SK-N-SH (cell line): ENCODE data around the gene NAP1L1. TPM values are rescaled to one million over a fixed set of nuclear protein-coding genes. Genes with fewer than 3 reads are reported as not detected.

Source experiments
- CTCF ChIA-PET: fragments of 300-600, 350-600 bp; formaldehyde crosslinking; extraction: SDS; loops from one replicate; lab custom pipeline; 2021; lab: Yijun Ruan, JAX
- POLR2A ChIA-PET: fragments of 350-600 bp; sonication (Branson Sonifier 250); formaldehyde crosslinking; extraction: SDS; loops from one replicate; lab custom pipeline; 2020; ENCODE audit warnings: antibody characterized with exemption, inconsistent platforms; lab: Yijun Ruan, JAX
- DNase-seq: peaks from one replicate; pipeline ENCODE4 v3.0.0; 2012
- H2AFZ ChIP-seq: fragments of 200-600 bp; sonication (generic); 2 replicates; pipeline ENCODE4 v1.8.1; 2016; ENCODE audit warnings: antibody characterized with exemption, mild to moderate bottlenecking, low read depth
- H3F3A ChIP-seq: fragments of 200-600 bp; sonication (generic); replicated peaks from 2 replicates; pipeline ENCODE3; 2016; ENCODE audit warnings: antibody characterized with exemption, mild to moderate bottlenecking; ENCODE audit not compliant: insufficient read depth
- H3K27ac ChIP-seq, 2 experiments: fragments of 200-500 bp in 1 of 2; fragments of 200-600 bp in 1 of 2; sonication (Bioruptor generic) in 1 of 2; sonication (generic), shearing (Covaris generic) in 1 of 2; 2 replicates each; pipeline versions ENCODE4 v1.5.1 to v1.6.1; 2014 to 2016; ENCODE audit warnings: low read depth in 2 of 2, inconsistent platforms in 1 of 2, low read length in 1 of 2, mild to moderate bottlenecking in 1 of 2, mixed read lengths in 1 of 2
- H3K27me3 ChIP-seq: fragments of 200-600 bp; sonication (generic), shearing (Covaris generic); 2 replicates; pipeline ENCODE4 v1.6.1; 2016; ENCODE audit warnings: mixed run types; ENCODE audit not compliant: insufficient read depth
- H3K36me3 ChIP-seq, 2 experiments: fragments of 200-500 bp in 1 of 2; fragments of 200-600 bp in 1 of 2; sonication (Bioruptor generic) in 1 of 2; sonication (generic) in 1 of 2; replicated peaks in 1 of 2; 2 replicates each; pipeline versions ENCODE3 to v1.5.1; 2014 to 2016; ENCODE audit warnings: low read length in 1 of 2, mild to moderate bottlenecking in 1 of 2; ENCODE audit not compliant: insufficient read depth in 2 of 2, control insufficient read depth in 1 of 2
- H3K4me1 ChIP-seq, 2 experiments: fragments of 200-500 bp in 1 of 2; fragments of 200-600 bp in 1 of 2; sonication (Bioruptor generic) in 1 of 2; sonication (generic), shearing (Covaris generic) in 1 of 2; 2 replicates each; pipeline versions ENCODE4 v1.5.1 to v1.6.1; 2014 to 2016; ENCODE audit warnings: low read depth in 1 of 2, low read length in 1 of 2, mixed run types in 1 of 2; ENCODE audit not compliant: insufficient read depth in 2 of 2, control insufficient read depth in 1 of 2
- H3K4me2 ChIP-seq: fragments of 200-600 bp; sonication (generic), shearing (Covaris generic); 2 replicates; pipeline ENCODE4 v1.6.1; 2017; ENCODE audit warnings: mixed run types
- H3K4me3 ChIP-seq, 2 experiments: fragments of 200-500 bp in 1 of 2; fragments of 200-600 bp in 1 of 2; sonication (Bioruptor generic) in 1 of 2; sonication (generic), shearing (Covaris generic) in 1 of 2; 2 replicates each; pipeline versions ENCODE4 v1.5.1 to v1.8.1; 2014 to 2016; ENCODE audit warnings: low read depth in 2 of 2, inconsistent platforms in 1 of 2, low read length in 1 of 2, mild to moderate bottlenecking in 1 of 2, mixed read lengths in 1 of 2, moderate library complexity in 1 of 2
- H3K79me2 ChIP-seq: fragments of 200-600 bp; sonication (generic); 2 replicates; pipeline ENCODE4 v1.8.1; 2017; ENCODE audit warnings: mild to moderate bottlenecking; ENCODE audit not compliant: insufficient read depth
- H3K9ac ChIP-seq: fragments of 200-600 bp; sonication (generic); 2 replicates; pipeline ENCODE4 v1.6.1; 2017; ENCODE audit warnings: mixed run types
- H3K9me2 ChIP-seq: fragments of 200-600 bp; sonication (generic); 2 replicates; pipeline ENCODE4 v1.6.1; 2017; ENCODE audit warnings: mixed run types
- H3K9me3 ChIP-seq: fragments of 200-600 bp; sonication (generic); 2 replicates; pipeline ENCODE4 v1.6.1; 2017; ENCODE audit warnings: mixed run types, mild to moderate bottlenecking, moderate library complexity
- H4K20me1 ChIP-seq: fragments of 200-600 bp; sonication (generic); 2 replicates; pipeline ENCODE4 v1.6.1; 2017; ENCODE audit warnings: mild to moderate bottlenecking, mixed run types; ENCODE audit not compliant: insufficient read depth
- CHD2 ChIP-seq: fragments of 150-350 bp; IDR thresholded peaks from 2 replicates; pipeline ENCODE4 v1.6.1; 2018; ENCODE audit warnings: low read length; ENCODE audit not compliant: partially characterized antibody
- GABPA ChIP-seq: IDR thresholded peaks from 2 replicates; pipeline ENCODE4 v1.4.0; 2012; ENCODE audit warnings: low read depth, mild to moderate bottlenecking
- MEF2A ChIP-seq: IDR thresholded peaks from 2 replicates; pipeline ENCODE4 v1.4.0; 2012; ENCODE audit warnings: low read depth, borderline replicate concordance
- RCOR1 ChIP-seq: fragments of 150-350 bp; IDR thresholded peaks from 2 replicates; pipeline ENCODE4 v1.6.1; 2017; ENCODE audit warnings: antibody characterized with exemption, low read length
- RFX5 ChIP-seq: IDR thresholded peaks from 2 replicates; pipeline ENCODE4 v1.6.1; 2012; ENCODE audit warnings: mild to moderate bottlenecking, improper control_type of control experiment, low read length
- SMC3 ChIP-seq: IDR thresholded peaks from 2 replicates; pipeline ENCODE4 v1.6.1; 2012; ENCODE audit warnings: low read depth, low read length, improper control_type of control experiment
- TAF1 ChIP-seq: IDR thresholded peaks from 2 replicates; pipeline ENCODE4 v1.6.1; 2012; ENCODE audit warnings: low read depth, mild to moderate bottlenecking, low read length, moderate library complexity, borderline replicate concordance
- WGBS: methylation state at CpG from one replicate; pipeline ENCODE4 v1.1.6; 2017; ENCODE audit warnings: low lambda C conversion rate; 5-methylcytosine and 5-hydroxymethylcytosine counted together
- polyA plus RNA-seq, 3 experiments: library from polyadenylated mRNA; depleted of rRNA; stranded (reverse); fragments of >200 nt; gene quantifications; 2 replicates each; pipeline ENCODE4 v1.2.3, GENCODE V29; 2012
- TF ChIP-seq, protein P1 (sequence below): fragments of 150-350 bp; IDR thresholded peaks from 2 replicates; pipeline ENCODE4 v1.6.1; 2016; ENCODE audit warnings: mild to moderate bottlenecking, low read depth, low read length
- TF ChIP-seq, protein P2 (sequence below): IDR thresholded peaks from 2 replicates; pipeline ENCODE4 v1.4.0; 2012; ENCODE audit warnings: low read depth
- TF ChIP-seq, protein P3 (sequence below): IDR thresholded peaks from 2 replicates; pipeline ENCODE4 v1.4.0; 2012; ENCODE audit warnings: low read depth, borderline replicate concordance
- TF ChIP-seq, protein P4 (sequence below): fragments of 150-350 bp; IDR thresholded peaks from 2 replicates; pipeline ENCODE4 v1.6.1; 2017; ENCODE audit warnings: antibody characterized with exemption, low read length, low read depth, borderline replicate concordance

The NAP1L1 gene
- polyA plus RNA-seq, 1 of the 3 experiments (the other 2 are of a cell fraction), result 197 TPM

DNA sequence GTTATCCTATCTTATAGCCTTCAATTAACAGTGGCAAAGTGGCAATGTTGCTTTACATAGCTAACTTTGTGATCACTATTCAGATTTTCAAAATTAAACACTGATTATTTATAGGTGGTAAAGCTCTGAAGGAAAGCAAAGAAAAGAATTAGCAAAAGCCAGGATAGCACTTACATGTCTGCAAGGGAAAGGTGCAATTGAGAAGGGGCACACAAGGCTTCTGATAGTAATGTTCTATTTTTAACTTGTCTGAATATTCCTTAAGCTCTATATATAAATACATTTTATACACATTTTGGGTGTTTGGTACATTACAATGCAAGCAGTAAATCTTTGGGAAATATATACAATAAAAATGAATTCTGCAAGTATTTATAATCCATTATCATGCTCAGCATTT lies 10.9 kb downstream of the NAP1L1 start (continued):
- TF ChIP-seq, protein P1, sequence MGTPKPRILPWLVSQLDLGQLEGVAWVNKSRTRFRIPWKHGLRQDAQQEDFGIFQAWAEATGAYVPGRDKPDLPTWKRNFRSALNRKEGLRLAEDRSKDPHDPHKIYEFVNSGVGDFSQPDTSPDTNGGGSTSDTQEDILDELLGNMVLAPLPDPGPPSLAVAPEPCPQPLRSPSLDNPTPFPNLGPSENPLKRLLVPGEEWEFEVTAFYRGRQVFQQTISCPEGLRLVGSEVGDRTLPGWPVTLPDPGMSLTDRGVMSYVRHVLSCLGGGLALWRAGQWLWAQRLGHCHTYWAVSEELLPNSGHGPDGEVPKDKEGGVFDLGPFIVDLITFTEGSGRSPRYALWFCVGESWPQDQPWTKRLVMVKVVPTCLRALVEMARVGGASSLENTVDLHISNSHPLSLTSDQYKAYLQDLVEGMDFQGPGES, result no peak
- TF ChIP-seq, protein P2, sequence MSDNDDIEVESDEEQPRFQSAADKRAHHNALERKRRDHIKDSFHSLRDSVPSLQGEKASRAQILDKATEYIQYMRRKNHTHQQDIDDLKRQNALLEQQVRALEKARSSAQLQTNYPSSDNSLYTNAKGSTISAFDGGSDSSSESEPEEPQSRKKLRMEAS, result no peak
- TF ChIP-seq SMC3 (no peak), GABPA (no peak)
- TF ChIP-seq, all 33 proteins: peak for 0

DNA sequence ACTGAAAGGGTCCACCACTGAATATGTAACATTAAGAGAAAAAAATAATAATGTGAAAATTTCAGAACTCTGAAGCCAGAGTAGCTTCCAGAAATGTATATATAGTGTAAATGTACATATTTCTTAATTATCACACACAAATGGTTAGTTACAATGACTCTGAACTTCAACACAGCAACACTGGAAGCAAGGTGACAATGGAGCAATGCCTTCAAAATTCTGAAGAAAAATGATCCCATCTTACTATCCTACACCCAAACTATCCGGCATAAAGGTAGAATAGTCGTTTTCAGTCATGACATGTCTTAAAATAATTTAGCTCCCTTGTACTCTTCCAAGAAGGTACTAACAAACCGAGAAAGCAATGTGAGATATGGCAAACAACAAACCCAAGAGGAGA lies 11.9 kb downstream of the NAP1L1 start:
- peaks cover 9 to 18% of the 10 kb centered on the region in 2 experiments; a peak in 3 of 4 replicates for H3K4me1 ChIP-seq
- peaks cover 100% of the 10 kb centered on the region for H3K79me2 ChIP-seq
- no peaks in the 10 kb centered on the region for H3K9me2 ChIP-seq
- H3K4me3 ChIP-seq, result no peak overlapping the region
- peaks cover 46% of the 10 kb centered on the region for H3F3A ChIP-seq
- no peaks in the 10 kb centered on the region for H3K27me3 ChIP-seq
- WGBS, result 98% methylated on average over 3 of the region's 3 CpGs
- DNase-seq, result no peak
- CTCF ChIA-PET, result interaction anchor here (1.1 to 1.4 kb wide), 2 partner anchors 27 to 380 kb away, joined by 3 read pairs; no protein-coding TSS in a partner anchor
- POLR2A ChIA-PET, result no interaction called here
- H4K20me1 ChIP-seq, result peaks cover 99% of the 10 kb centered on the region
- no peak overlapping the region for H3K27ac ChIP-seq
- no peak for TF ChIP-seq RCOR1
- TF ChIP-seq, protein P2, result no peak
- no peak for TF ChIP-seq CHD2
- TF ChIP-seq, protein P3, sequence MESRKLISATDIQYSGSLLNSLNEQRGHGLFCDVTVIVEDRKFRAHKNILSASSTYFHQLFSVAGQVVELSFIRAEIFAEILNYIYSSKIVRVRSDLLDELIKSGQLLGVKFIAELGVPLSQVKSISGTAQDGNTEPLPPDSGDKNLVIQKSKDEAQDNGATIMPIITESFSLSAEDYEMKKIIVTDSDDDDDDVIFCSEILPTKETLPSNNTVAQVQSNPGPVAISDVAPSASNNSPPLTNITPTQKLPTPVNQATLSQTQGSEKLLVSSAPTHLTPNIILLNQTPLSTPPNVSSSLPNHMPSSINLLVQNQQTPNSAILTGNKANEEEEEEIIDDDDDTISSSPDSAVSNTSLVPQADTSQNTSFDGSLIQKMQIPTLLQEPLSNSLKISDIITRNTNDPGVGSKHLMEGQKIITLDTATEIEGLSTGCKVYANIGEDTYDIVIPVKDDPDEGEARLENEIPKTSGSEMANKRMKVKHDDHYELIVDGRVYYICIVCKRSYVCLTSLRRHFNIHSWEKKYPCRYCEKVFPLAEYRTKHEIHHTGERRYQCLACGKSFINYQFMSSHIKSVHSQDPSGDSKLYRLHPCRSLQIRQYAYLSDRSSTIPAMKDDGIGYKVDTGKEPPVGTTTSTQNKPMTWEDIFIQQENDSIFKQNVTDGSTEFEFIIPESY, result no peak
- TF ChIP-seq TAF1, result no peak
- TF ChIP-seq, protein P1, result no peak
- no peak for TF ChIP-seq RFX5
- TF ChIP-seq GABPA, result no peak
- TF ChIP-seq, protein P4, sequence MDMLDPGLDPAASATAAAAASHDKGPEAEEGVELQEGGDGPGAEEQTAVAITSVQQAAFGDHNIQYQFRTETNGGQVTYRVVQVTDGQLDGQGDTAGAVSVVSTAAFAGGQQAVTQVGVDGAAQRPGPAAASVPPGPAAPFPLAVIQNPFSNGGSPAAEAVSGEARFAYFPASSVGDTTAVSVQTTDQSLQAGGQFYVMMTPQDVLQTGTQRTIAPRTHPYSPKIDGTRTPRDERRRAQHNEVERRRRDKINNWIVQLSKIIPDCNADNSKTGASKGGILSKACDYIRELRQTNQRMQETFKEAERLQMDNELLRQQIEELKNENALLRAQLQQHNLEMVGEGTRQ, result no peak
- no peak for TF ChIP-seq MEF2A
- H3K9me3 ChIP-seq, result no peaks in the 10 kb centered on the region
- H3K9ac ChIP-seq, result no peak overlapping the region
- peaks cover 44 to 90% of the 10 kb centered on the region in 2 experiments for H3K36me3 ChIP-seq
- H3K4me2 ChIP-seq, result no peak overlapping the region
- H2AFZ ChIP-seq, result no peak overlapping the region
